OCI-M2 (cell line): ENCODE measurements around the gene ANKHD1.
A peak's percentile ranks its signal among the peaks of the same experiment; 100 is the strongest.

Experiments
- DNase-seq: peaks from one replicate; lab custom pipeline; 2025; ENCODE audit not compliant: unreplicated experiment; lab: John Stamatoyannopoulos, UW

ANKHD1 gene, protein sequence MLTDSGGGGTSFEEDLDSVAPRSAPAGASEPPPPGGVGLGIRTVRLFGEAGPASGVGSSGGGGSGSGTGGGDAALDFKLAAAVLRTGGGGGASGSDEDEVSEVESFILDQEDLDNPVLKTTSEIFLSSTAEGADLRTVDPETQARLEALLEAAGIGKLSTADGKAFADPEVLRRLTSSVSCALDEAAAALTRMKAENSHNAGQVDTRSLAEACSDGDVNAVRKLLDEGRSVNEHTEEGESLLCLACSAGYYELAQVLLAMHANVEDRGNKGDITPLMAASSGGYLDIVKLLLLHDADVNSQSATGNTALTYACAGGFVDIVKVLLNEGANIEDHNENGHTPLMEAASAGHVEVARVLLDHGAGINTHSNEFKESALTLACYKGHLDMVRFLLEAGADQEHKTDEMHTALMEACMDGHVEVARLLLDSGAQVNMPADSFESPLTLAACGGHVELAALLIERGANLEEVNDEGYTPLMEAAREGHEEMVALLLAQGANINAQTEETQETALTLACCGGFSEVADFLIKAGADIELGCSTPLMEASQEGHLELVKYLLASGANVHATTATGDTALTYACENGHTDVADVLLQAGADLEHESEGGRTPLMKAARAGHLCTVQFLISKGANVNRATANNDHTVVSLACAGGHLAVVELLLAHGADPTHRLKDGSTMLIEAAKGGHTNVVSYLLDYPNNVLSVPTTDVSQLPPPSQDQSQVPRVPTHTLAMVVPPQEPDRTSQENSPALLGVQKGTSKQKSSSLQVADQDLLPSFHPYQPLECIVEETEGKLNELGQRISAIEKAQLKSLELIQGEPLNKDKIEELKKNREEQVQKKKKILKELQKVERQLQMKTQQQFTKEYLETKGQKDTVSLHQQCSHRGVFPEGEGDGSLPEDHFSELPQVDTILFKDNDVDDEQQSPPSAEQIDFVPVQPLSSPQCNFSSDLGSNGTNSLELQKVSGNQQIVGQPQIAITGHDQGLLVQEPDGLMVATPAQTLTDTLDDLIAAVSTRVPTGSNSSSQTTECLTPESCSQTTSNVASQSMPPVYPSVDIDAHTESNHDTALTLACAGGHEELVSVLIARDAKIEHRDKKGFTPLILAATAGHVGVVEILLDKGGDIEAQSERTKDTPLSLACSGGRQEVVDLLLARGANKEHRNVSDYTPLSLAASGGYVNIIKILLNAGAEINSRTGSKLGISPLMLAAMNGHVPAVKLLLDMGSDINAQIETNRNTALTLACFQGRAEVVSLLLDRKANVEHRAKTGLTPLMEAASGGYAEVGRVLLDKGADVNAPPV (N-terminal part only)

DNA sequence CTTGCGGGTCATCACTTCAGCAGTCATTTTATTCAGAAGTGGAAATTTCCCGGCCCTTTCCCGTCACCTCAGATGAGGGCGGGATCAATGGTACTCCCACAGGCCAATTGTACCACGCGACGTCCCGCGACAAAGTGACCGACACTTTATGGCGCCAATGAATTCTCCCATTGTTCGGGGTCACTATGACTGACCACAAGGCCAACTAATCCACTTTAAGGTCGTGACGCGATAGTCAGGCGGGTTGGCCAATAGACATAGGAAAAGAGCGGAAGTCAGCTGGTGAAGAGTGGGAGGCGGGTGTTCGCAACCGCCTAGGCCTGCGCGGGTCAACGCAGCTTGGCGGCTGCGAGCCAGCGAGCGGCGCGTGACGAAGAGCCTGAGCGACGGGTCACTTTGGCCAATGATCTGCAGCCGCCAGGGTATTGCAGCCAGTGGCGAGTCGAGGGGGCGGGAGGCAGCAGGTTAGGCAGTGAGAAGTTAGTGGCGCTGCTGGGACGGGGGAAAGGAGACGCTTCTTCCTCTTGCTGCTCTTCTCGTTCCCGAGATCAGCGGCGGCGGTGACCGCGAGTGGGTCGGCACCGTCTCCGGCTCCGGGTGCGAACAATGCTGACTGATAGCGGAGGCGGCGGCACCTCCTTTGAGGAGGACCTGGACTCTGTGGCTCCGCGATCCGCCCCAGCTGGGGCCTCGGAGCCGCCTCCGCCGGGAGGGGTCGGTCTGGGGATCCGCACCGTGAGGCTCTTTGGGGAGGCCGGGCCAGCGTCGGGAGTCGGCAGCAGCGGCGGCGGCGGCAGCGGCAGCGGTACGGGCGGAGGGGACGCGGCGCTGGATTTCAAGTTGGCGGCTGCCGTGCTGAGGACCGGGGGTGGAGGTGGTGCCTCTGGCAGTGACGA lies at the start of gene ANKHD1:
Gene ANKHD1, plus strand, starts transcription at position 472 of the 896 bp plus-strand sequence. Its CDS starts 135 bp downstream, at position 607.
- DNase-seq: peak; percentile 91

GRCh38 chr5:140355546-140355945 lies 46.1 kb upstream of the ANKHD1 start:
- no peak for DNase-seq

DNA sequence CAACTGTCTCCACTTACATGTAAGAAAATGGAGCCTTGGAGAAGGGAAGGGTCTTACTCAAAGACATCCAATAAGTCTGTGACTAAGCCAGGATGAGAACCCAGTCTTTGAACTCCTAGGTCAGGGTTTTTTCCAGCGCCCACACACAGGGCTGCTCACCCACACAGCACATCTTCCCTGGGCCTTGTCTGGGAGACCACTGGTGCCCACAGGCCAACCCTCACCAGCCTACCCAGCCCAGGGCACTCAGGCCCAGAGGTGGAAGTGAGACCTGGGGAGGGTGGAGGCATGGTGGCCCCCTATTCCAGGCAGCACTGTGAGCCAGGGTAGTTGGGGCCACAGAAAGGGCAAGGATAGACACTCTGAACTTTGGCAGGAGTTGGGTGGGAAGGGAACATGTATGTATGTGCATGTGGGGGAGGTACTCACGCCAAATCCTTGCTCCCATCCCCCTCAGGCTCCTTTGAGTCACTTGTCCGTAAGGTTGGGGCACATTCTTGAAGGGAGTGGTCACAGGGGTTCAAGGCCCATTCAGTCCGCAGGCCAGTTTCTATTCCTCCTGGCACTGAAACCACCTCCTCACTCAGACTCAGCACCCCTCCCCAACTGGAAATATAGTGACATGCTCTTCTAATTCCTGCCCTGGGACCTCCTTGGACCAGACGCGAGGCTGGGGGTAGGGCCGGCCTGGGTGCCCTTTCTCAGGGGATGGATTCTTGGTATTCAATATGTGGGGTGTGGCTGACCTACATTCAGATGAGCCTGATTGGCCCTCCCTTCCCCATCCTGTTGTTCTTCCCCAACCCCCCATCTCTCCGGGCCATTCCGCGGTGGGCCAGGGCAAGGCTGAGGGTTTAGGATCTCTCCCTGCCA lies 44.5 kb upstream of the ANKHD1 start:
- DNase-seq: no peak

DNA sequence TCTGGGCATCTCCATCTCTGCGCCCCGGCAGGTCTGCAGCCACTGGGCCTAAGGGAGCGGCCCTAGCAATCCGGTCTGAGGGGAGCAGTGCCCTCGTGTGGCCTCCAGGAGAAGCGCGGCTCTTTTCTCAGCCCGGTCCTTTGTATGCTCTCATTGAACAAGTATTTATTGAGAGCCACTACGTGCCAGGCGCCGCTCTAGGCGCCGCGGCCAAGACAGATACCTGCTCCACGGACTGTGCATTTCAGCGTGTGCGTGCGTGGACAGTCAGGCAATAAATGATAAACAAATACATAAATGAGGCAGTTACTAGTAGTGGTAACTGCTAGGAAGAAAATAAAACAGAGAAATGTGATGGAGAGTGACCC lies 43.9 kb upstream of the ANKHD1 start:
- DNase-seq: peak; percentile 35

GRCh38 chr5:140358738-140359310 lies 42.8 kb upstream of the ANKHD1 start:
- no peak for DNase-seq

- DNase-seq: no peak
Measured at GRCh38 chr5:140360101-140360500, 41.5 kb upstream of the ANKHD1 start, which contains the start of gene SLC4A9. Gene SLC4A9, plus strand, starts transcription at chr5:140360194. Its CDS starts 43 bp downstream, at chr5:140360237.

DNA sequence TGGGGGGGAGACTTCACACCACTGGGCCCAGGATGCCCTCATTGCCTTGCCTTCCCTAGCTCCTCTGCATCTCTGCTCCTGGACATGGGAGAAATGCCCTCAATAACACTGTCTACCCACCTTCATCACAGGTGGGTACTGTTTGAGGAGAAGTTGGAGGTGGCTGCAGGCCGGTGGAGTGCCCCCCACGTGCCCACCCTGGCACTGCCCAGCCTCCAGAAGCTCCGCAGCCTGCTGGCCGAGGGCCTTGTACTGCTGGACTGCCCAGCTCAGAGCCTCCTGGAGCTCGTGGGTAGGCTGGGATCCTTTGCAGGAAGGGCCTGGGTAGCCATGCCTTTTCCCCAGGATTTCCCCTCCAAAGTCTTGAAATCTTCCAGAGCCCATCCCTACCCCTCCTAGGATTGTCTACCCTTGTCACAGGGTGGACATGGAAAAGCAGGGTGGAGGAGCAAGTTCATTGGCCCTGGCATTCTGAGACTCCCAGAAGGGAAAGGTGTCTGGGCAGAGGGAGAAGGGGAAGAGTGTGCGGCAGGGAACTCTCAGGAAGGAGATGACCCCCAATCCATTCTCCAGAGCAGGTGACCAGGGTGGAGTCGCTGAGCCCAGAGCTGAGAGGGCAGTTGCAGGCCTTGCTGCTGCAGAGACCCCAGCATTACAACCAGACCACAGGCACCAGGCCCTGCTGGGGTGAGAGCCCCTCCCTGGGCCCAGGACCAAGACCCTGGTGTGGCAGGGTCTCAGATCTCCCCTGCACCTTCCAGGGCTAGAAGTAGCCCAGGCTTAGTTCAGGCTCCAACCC lies 40.8 kb upstream of the ANKHD1 start:
- DNase-seq: no peak

GRCh38 chr5:140361901-140362300 lies 39.7 kb upstream of the ANKHD1 start:
- DNase-seq: no peak

DNA sequence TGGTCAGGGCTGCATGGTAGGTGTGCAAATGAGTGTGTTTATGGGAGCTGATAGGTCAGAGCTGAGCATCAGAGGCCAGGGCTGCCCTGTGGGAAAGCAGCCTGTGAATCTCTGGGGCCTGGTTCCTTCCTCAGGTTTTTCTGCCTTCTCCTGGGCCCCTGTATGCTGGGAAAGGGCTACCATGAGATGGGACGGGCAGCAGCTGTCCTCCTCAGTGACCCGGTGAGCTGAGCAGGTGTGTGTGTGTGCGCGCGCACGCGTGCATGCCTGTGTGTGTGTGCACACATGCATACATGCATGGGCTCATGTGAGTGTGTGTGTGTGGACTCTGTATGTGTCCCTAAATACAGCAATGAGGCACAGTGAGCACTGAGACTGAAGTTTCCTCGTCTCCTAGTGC lies 39.3 kb upstream of the ANKHD1 start:
- no peak for DNase-seq

DNA sequence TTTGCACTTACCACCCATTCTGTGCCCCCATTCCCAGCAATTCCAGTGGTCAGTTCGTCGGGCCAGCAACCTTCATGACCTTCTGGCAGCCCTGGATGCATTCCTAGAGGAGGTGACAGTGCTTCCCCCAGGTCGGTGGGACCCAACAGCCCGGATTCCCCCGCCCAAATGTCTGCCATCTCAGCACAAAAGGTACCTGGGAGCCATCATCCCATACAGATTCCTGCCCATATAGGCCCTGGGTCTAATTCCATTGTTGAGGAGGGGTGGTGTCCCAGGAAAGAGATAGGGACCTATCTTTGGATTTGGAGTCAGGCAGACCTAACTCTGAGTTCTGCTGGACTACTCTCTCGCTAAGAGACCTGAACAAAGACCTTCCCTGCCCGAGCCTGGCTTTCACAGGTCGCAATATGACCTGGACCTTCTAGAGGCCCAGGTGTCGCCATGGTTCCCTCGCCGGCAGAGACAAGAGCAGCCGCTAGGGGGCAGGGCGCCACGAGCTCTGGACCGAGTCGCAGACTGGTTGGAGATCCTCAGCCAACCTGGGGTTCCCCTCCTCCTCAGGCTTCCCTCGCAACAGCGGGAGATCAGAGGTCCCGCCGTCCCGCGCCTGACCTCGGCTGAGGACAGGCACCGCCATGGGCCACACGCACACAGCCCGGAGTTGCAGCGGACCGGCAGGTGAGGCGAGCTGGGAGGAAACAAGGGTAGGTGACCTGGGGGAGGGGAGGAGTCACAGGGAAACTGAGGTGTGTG lies 38.6 kb upstream of the ANKHD1 start:
- no peak for DNase-seq

DNA sequence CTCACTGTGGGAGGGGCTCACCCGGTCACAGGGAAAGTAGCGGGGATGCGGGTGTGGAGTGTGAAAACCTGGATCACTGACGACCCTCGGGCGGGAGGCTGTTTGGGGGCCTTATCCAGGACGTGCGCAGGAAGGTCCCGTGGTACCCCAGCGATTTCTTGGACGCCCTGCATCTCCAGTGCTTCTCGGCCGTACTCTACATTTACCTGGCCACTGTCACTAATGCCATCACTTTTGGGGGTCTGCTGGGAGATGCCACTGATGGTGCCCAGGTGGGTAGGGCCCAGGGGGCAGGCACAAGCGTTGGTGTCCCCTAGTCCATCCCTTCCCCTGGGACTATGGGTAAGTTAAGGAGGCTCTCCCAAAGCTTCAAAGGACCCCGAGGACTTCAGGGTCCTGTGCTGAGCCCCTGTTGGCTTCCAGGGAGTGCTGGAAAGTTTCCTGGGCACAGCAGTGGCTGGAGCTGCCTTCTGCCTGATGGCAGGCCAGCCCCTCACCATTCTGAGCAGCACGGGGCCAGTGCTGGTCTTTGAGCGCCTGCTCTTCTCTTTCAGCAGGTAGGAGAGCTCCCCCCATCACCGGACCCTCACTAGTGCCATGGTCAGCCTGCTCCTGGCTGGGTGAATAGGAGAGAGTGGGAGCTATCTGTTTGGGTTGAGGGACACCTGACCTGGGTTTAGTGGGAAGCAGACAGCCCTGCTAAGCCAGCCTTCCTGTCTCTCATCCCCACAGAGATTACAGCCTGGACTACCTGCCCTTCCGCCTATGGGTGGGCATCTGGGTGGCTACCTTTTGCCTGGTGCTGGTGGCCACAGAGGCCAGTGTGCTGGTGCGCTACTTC lies 37.8 kb upstream of the ANKHD1 start:
- no peak for DNase-seq

DNA sequence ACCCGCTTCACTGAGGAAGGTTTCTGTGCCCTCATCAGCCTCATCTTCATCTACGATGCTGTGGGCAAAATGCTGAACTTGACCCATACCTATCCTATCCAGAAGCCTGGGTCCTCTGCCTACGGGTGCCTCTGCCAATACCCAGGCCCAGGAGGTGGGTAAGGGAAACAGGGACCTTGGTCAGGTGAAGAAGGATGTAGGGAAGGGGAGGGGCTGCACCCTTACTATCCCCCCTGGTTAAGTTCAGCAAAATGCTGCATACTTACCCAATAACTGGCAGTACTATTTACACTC lies 37.2 kb upstream of the ANKHD1 start:
- no peak for DNase-seq

DNA sequence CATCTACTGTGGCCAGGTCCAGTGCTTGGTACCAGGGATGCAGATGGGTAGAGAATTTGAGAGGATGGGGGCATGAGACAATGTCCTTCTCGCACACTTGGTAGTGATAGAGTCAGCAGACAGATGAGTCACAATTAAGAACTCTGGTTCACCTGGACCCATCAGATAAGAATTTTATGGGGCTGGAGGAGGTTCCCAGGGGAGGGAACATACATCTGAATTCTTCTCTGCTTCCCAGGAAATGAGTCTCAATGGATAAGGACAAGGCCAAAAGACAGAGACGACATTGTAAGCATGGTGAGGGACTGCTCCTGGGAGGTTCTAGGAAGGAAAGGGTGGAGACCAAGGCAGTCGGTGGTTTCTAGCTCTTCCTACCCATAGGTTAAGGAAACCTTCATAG lies 36.4 kb upstream of the ANKHD1 start:
- DNase-seq: no peak

GRCh38 chr5:140365941-140366340 lies 35.7 kb upstream of the ANKHD1 start:
- no peak for DNase-seq

- no peak for DNase-seq
Measured at GRCh38 chr5:140366589-140367255, 34.9 kb upstream of the ANKHD1 start.
